SK-N-SH (cell line): ENCODE measurements around the gene BRWD1.

Experiments used
- NFIC ChIP-seq: IDR thresholded peaks from 2 replicates; pipeline ENCODE4 v1.4.0; 2012; ENCODE audit warnings: borderline replicate concordance
- POLR2AphosphoS5 ChIP-seq: IDR thresholded peaks from 2 replicates; pipeline ENCODE4 v1.6.1; 2012; ENCODE audit warnings: low read depth, low read length
- RCOR1 ChIP-seq: fragments of 150-350 bp; IDR thresholded peaks from 2 replicates; pipeline ENCODE4 v1.6.1; 2017; ENCODE audit warnings: antibody characterized with exemption, low read length
- SMC3 ChIP-seq: IDR thresholded peaks from 2 replicates; pipeline ENCODE4 v1.6.1; 2012; ENCODE audit warnings: low read depth, low read length, improper control_type of control experiment
- TAF1 ChIP-seq: IDR thresholded peaks from 2 replicates; pipeline ENCODE4 v1.6.1; 2012; ENCODE audit warnings: low read depth, mild to moderate bottlenecking, low read length, moderate library complexity, borderline replicate concordance
- TCF12 ChIP-seq: IDR thresholded peaks from 2 replicates; pipeline ENCODE4 v1.4.0; 2012
- TF ChIP-seq, protein P1 (sequence below): fragments of 150-350 bp; IDR thresholded peaks from 2 replicates; pipeline ENCODE4 v1.6.1; 2017; ENCODE audit warnings: antibody characterized with exemption, low read length, low read depth, borderline replicate concordance
- TF ChIP-seq, protein P2 (sequence below): fragments of 200-600 bp; sonication (generic); IDR thresholded peaks from 2 replicates; pipeline ENCODE4 v1.6.1; 2017; ENCODE audit warnings: antibody characterized with exemption, mild to moderate bottlenecking, moderate library complexity
- TF ChIP-seq, protein P3 (sequence below): IDR thresholded peaks from 2 replicates; pipeline ENCODE4 v1.4.0; 2012; ENCODE audit warnings: low read depth
- TF ChIP-seq, protein P4 (sequence below): IDR thresholded peaks from 2 replicates; pipeline ENCODE4 v1.4.0; 2012; ENCODE audit warnings: low read depth, borderline replicate concordance

DNA sequence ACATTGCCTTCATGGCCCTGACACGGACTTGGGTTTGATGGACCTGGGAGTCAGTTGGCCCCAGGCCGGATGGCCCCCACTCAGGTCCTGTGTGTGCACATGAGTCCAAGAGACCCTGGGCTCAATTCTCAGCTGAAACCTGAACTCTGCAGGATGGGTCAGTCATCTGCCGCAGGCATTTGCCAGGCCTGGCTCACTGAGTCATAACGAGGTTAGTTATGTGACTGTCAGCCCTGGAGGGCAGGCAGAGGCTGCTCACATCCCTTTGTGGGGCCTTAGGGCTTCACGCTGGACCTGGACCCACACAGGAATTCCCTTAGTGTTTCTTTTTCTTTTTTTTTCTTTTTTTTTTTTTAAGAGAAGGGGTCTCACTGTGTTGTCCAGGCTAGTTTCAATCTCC is 176.7 kb downstream of the BRWD1 start:
- TF ChIP-seq, protein P1, sequence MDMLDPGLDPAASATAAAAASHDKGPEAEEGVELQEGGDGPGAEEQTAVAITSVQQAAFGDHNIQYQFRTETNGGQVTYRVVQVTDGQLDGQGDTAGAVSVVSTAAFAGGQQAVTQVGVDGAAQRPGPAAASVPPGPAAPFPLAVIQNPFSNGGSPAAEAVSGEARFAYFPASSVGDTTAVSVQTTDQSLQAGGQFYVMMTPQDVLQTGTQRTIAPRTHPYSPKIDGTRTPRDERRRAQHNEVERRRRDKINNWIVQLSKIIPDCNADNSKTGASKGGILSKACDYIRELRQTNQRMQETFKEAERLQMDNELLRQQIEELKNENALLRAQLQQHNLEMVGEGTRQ = no peak
- TF ChIP-seq, protein P2, sequence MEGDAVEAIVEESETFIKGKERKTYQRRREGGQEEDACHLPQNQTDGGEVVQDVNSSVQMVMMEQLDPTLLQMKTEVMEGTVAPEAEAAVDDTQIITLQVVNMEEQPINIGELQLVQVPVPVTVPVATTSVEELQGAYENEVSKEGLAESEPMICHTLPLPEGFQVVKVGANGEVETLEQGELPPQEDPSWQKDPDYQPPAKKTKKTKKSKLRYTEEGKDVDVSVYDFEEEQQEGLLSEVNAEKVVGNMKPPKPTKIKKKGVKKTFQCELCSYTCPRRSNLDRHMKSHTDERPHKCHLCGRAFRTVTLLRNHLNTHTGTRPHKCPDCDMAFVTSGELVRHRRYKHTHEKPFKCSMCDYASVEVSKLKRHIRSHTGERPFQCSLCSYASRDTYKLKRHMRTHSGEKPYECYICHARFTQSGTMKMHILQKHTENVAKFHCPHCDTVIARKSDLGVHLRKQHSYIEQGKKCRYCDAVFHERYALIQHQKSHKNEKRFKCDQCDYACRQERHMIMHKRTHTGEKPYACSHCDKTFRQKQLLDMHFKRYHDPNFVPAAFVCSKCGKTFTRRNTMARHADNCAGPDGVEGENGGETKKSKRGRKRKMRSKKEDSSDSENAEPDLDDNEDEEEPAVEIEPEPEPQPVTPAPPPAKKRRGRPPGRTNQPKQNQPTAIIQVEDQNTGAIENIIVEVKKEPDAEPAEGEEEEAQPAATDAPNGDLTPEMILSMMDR = no peak
- TF ChIP-seq SMC3 (no peak), POLR2AphosphoS5 (no peak), NFIC (no peak), TAF1 (no peak), RCOR1 (no peak), TCF12 (no peak)
- TF ChIP-seq, protein P3, sequence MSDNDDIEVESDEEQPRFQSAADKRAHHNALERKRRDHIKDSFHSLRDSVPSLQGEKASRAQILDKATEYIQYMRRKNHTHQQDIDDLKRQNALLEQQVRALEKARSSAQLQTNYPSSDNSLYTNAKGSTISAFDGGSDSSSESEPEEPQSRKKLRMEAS = no peak
- TF ChIP-seq, protein P4, sequence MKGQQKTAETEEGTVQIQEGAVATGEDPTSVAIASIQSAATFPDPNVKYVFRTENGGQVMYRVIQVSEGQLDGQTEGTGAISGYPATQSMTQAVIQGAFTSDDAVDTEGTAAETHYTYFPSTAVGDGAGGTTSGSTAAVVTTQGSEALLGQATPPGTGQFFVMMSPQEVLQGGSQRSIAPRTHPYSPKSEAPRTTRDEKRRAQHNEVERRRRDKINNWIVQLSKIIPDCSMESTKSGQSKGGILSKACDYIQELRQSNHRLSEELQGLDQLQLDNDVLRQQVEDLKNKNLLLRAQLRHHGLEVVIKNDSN = no peak
